HPDE6-E6E7 (cell line): ENCODE results near the gene RTL5.
"Not testable (repeated sequence)": the region's sequence is repeated elsewhere in the genome, so short reads cannot be mapped to it uniquely, and the experiment has no call there.

ENCODE experiments used
- DNase-seq: peaks from one replicate; pipeline ENCODE4 v3.0.0; 2011; ENCODE audit warnings: missing footprints; ENCODE audit errors: extremely low spot score

RTL5 gene

DNA sequence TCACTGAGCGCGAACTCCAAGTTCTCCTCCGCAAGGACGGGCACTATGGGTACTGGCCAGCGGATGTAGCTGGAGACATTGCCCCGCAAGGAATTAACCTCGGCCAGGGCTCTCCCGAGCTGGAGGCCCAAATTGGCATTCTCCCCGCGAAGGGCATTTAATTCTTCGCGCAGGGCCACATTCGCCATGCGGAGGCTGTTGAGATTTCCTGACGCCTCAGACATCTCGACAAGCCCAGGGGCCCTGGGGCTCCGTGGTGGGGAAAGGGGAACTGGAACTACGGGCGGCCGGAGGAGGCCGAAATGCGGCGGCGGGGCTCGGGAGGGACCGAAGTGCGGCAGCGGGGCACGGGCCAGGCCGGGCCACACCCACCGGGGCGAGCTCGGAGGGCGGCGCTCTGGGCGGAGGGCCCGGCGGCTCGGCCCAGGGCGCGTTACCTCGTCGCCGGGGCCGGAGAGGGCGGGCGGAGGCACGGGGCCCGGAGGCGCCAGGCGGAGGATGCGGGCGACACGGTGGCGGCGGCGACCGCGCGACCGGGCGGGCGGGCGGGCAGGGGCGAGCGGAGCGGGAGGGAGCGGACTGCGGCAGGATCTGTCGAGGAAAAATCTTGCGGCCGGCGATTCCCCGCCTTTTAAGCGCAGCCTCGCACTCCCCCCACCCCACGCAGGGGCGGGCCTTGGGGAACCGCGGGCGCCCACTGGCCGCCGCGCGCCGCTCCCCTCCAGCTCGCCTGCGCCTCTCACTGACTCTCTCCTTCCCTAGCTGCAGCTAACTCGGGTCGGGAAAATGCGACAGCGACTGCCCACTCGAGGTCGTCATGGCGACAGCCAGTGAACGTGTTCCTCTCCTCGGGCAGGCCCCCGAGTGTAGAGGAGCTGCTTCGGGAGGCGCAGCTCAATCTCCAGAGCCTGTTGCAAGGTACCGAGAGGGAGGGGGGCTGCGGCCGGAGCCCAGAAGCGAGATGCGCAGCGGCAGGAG, at the start of gene RTL5:
RTL5 (minus strand) TSS at position 599 of the 978 bp plus-strand sequence.
- no peak for DNase-seq

- no peak for DNase-seq
Measured at GRCh38 chrX:72180539-72180938, 48.8 kb upstream of the RTL5 start.

DNA sequence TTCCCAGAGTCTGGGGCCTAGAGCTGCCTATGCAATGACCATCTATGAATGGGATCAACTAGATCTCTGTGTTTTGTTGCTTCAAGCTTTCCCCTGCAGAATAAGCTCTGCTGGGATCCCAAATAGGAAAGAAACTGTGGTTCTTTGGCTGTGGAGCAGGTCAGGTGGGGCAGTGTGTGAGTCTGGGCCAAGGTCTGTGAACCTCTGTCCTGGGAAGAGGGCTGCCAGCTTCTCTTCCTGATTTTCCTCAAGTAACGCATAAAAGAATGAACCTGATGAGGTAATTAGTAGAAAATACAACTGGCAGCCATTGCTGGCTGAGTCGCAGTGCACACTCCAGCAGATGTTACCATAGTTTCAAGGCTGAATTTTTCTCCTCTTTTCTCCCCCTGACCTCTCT, 45.3 kb upstream of the RTL5 start:
- DNase-seq, result no peak

GRCh38 chrX:72176289-72176688, 44.6 kb upstream of the RTL5 start:
- not testable (repeated sequence) for DNase-seq

- no peak for DNase-seq
Measured at GRCh38 chrX:72169008-72169728, 37.5 kb upstream of the RTL5 start.

- DNase-seq, result no peak
Measured at GRCh38 chrX:72165551-72165950, 33.8 kb upstream of the RTL5 start.

DNA sequence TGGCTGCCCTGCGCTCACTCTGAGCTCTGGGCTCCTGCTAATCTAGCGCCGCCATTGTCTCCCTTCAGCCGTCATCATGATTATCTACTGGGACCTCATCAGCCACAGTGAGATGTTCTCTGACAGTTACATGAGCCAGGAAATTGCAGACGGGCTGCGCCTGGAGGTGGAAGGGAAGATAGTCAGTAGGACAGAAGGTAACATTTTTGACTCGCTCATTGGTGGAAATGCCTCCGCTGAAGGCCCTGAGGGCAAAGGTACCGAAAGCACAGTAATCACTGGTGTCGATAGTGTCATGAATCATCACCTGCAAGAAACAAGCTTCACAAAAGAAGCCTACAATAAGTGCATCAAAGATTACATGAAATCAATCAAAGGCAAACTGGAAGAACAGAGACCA, 28.1 kb upstream of the RTL5 start:
- no peak for DNase-seq

GRCh38 chrX:72158773-72159172, 27.1 kb upstream of the RTL5 start:
- no peak for DNase-seq

DNA sequence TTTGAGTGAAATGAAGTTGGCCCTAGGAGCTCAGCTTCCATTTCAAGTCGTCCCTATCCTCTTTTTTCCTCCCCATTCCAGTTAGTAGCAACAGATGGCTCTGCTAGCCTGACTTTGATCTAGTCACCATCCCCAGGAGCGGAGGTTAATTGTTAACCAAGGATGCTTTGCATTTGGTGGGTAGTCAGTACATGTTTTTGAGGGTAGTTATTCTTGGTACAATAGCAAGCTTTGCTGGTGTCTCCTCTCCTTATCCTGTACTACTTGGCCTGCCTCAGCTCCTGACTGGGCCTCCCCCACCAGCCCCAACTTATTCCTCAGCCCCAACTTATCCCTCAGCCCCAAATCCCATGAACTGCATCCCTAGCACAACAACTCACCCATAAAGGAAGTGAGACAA, 14.8 kb upstream of the RTL5 start:
- no peak for DNase-seq

DNA sequence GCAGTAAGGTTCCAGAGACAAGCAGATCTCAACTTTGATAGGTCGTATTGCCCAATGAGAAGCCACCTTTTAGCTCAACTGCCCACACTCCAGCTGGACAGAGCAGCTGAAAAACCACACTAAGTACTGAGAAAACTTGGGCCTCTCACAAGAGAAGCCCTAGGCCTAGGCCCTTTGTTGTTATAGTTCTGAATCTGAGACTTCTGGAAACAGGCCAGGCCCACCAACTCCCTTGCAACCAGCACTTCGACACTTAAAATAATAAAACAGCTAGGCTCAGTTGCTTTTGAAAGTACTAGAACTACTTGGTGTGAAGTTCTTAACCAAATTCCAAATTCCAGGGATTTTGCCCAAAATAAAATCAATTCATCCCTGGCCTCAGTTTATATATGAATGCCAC, 13.5 kb upstream of the RTL5 start:
- no peak for DNase-seq

GRCh38 chrX:72143609-72143907, 11.8 kb upstream of the RTL5 start:
- DNase-seq, result no peak

GRCh38 chrX:72142794-72143608, 11.3 kb upstream of the RTL5 start:
- DNase-seq, result no peak

GRCh38 chrX:72142094-72142793, 10.5 kb upstream of the RTL5 start:
- no peak for DNase-seq

DNA sequence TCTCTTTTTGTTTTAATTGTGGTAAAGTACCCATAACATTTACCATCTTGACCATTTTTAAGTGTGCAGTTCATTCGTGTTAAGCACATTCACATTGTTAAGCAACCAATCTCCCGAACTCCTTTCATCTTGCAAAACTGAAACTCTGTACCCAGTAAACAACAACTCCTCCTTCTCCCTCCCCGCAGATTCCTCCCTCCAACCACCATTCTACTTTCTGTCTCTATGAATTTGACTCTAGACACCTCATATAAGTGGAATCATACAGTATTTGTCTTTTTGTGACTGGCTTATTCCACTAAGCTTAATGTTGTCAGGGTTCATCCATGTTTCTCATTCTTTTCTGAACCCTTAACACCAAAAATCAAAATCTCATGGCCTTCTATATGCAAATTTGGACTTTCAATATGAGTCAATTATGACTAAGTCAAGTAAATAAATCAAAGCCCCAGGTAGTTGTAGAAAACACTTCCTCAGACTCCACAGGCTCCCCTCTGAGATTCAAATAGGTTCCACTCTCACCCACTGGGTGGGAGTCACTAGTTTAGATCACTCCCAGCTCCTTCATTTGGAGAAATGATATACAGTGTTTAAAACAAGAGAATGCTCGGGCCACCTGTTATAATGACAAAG, 9.8 kb upstream of the RTL5 start:
- DNase-seq, result no peak

DNA sequence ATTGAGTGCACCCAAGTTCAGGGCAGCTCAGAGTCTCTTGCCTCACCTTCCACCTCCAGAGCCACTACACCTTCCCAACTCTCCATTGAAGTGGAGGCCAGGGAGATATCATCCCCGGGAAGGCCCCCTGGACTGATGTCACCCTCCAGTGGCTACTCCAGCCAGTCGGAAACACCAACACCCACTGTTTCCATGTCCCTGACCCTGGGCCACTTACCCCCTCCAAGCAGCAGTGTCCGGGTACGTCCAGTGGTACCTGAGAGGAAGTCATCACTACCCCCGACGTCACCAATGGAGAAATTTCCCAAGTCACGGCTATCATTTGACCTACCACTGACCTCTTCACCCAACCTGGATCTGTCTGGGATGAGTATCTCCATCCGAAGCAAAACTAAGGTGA, 7.8 kb upstream of the RTL5 start:
- no peak for DNase-seq

- no peak for DNase-seq
Measured at GRCh38 chrX:72137846-72138495, 6.3 kb upstream of the RTL5 start.

- DNase-seq, result no peak
Measured at GRCh38 chrX:72133851-72134546, 2.3 kb upstream of the RTL5 start.

DNA sequence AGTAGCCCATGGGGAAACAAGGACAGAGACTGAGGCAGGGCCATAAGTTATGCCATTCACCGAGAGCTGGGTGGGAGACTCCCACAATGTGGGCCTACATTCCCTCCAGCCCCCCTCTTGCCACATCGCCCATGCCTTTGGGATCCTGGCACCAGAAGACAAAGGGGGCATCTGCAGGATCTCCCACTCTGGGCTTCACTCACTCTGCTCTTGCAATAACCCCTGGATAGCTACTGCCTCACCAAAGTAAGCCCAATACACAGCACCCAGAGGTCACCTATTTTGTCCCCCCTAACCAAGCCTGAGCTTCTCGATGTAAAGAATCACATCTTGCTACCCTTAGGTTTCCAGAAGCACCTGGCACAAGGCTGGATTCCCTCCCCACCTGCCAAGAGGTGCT, 741 bp upstream of the RTL5 start:
- no peak for DNase-seq

DNA sequence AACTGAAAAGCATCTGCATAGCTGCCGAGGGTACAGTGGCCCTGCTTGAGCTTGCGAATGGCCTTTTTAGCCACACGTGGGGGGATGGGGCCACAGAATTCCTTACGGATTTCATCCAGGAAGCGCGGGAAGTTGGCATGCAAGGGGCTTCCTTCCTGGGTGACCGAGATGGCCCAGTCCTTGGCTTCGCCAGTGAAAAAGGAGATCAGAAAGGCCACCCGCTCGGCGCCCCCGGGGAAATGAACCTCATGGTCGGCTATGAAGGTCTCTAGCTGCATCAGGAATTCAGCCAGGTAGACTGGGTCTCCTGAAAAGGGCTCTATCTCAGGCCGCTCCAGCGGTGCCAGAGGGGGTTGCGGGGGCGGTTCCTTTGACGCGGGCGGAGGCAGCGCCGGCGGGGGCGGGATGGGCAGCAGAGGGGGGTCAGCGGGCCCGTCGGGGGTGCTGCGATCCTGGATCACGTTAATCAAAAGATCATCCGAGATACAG, 909 bp downstream of the RTL5 start:
- no peak for DNase-seq
